ENCODE results near the gene GAB1.

GAB1 gene

GRCh38 chr4:143417679-143418403, 81.2 kb downstream of the GAB1 start:
- no peak for DNase-seq

DNA sequence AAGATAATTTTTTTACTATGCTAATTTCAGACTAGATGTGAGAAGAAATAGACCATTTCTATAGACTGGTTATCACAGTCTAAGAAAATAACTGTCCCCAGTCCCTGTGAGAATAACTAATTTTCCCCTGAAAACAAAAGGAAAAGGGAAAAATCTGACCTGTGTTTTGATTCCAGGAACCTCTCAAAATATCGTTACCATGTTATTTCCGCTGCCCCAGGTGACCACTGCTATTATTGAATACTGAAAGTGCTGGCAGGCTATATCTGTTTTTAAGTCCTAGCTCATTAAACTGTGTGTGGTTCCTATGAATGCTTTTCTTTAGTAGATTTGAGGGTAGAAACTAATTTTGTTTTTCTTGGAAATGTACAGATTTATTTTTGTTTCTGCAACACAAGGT, 83.6 kb downstream of the GAB1 start:
- no peak for DNase-seq

GRCh38 chr4:143421609-143422008, 84.9 kb downstream of the GAB1 start:
- no peak for DNase-seq

DNA sequence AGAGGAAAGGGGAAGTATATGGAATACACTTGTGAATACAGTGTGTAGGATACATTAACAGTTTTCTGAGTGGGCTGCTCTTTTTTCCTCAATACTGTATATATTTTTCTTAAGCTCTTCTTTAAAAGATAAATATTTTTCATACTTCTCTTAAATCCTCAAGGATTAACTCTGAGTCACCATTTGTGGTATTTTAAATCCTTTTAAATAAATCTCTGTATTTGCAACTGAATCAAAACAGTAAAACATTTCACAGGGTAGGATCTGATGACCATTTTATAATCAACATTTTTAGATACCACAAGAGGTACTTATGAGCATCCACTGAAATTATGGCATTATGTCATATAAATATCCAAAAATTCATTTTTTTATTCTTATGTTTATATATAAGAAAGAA, 87.6 kb downstream of the GAB1 start:
- DNase-seq = no peak

GRCh38 chr4:143431526-143432257, 95.0 kb downstream of the GAB1 start:
- DNase-seq = no peak

- DNase-seq = no peak
Observed at GRCh38 chr4:143432258-143432591, 95.5 kb downstream of the GAB1 start.

GRCh38 chr4:143433231-143433630, 96.6 kb downstream of the GAB1 start:
- no peak for DNase-seq

DNA sequence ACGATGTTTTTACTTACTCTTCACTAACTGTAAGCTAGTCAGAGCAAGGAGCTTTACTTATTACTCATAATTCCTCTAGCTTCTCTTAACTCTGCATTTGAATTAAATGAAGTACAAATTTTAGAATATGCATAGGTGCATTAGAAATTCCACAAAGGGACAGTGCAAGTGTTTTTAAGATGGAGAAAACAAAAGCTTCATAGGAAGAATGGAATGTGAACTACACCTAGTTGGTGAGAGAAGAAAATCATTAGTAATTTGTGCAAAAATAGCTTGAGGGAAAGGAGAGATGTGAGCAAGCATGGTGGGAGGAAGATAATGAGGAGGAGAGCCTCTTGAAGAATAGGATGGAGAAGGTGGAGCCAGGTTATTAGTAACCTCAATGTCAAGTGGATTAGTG, 99.3 kb downstream of the GAB1 start:
- no peak for DNase-seq

- DNase-seq = no peak
Observed at GRCh38 chr4:143437476-143437875, 100.8 kb downstream of the GAB1 start.

- no peak for DNase-seq
Observed at GRCh38 chr4:143437937-143438336, 101.3 kb downstream of the GAB1 start.

GRCh38 chr4:143438710-143439109, 102.0 kb downstream of the GAB1 start:
- no peak for DNase-seq

DNA sequence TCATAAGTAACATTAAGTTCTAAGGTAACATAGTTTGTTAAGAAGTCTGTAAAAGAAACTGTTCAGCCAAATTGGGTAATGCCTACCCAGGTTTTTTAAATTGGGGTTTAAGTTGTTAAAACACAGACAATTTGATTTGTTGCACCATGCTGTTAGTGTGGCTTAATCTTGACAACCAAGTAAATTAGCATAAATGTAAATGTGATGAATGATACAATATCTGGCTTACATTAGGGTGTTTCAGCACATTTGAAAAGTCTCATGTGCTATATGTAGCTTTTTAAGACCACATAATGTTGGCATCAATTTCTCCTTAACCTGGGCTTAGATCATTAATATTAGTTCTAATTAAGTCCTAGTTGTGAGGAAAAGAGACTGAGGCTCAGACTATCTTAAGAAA, 104.4 kb downstream of the GAB1 start:
- DNase-seq = no peak

DNA sequence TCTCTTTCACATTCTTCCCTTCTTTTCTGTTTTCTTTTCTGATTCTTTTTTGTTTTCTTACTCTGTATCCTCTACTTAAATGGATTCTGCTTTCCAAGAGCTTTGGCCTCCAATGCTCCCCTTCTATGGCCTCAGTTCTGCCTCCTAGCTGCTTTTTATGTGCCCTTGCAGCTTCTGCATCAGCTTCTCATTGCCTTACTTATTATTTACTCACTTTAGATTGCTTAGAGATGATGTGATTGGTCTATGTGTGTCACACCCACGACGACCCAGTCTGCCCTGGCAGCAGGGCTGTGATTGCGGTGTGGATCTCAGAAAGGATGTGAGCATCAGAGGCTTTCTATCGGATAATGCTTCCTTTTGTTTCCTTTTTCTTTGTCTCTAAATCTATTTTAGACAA, 105.0 kb downstream of the GAB1 start:
- no peak for DNase-seq

GRCh38 chr4:143443728-143444127, 107.1 kb downstream of the GAB1 start:
- DNase-seq = no peak

DNA sequence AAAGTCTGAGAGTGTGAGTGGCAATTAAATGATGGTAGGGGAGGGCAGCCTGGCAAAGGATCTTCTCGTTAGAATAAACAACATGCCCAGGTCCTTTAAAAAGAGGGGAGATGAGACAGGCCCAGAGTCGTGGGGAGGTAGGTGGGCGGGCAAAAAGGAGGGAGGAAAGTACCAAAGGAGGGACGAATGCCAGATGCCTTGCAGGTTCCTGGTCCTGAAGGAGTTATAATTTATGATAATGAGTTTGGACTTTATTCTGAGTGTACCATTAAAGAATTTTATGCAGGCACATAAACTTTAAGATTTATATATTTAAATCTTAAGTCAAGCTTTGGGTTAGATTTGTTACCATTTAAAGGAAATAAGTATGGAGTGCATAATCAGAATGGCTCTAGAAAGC, 114.5 kb downstream of the GAB1 start:
- DNase-seq = no peak

GRCh38 chr4:143455211-143455610, 118.5 kb downstream of the GAB1 start:
- DNase-seq = no peak

DNA sequence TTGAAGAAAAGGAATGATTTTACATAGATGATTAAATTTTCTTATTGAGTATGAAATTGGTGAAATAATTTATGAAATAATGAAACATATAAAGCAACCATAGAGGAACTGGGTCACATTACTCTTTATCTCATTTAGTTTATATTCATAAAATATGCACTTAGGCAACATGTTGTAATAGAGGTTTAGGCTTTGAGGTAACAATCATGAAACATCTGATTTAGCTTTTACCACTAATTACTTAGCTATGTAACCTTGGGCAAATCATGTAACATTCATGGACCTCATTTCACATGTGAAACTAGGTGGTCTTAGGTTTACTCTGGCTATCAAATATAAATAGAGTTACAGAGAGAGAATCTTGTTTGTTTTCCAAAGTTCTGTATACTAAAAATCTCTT, 122.3 kb downstream of the GAB1 start:
- no peak for DNase-seq

GRCh38 chr4:143473334-143474126, 136.9 kb downstream of the GAB1 start:
- DNase-seq = no peak

GRCh38 chr4:143477487-143477886, 140.8 kb downstream of the GAB1 start:
- DNase-seq = no peak

DNA sequence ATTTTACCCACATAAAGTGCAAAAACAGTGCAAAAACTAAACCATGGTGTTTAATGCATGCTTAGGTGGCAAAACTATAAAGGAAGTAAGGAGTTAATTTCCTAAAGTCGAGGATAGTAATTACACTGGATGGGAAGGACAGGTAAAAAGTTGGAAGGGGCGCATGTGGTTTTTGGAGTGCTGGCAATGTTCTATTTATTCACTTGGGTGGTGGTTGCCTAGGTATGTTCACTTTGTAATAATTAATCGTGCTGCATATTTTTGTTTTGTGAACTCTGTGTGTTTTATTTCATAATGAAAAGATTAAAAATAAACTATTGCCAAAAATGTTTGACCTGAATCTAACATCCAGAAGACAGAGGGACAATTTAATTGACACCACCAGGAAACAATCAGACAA, 144.7 kb downstream of the GAB1 start:
- DNase-seq = no peak

DNA sequence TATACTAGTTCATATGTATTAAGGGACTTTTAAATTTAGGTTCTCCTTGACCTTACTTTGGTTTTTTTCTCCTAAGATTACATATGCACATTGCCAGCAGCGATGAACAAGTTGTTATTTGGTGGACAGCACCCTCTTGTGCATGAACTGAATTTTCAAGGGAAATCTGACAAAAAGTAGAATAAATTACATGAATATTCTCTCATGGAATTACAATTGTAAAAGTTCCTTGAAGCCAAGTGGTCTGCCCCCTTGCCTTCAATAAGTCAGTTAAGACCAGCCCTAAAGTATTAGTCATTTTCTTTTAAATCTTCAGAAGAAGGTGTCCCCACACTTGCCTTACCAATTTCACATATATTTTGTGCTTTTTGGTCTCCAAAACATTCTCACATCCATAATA, 146.2 kb downstream of the GAB1 start:
- DNase-seq = peak; percentile 8

DNA sequence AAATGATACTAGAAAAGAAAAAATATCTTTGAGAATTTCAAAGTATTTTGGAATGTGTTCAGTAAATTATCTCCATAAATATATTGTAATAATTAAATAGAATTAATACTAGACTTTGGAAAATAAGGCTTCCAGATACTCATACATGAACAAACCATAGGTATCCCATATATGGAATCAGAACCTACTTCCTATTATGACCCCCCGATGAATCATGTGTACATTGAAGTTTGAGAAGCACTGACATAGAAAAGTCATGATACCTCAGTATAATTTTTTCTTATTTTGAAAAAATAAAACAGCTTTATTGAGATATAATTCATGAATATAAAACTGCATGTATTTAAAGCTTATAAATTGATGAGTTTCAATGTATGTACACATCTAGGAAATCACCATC, 149.6 kb downstream of the GAB1 start:
- DNase-seq = no peak

GRCh38 chr4:143488687-143489086, 152.0 kb downstream of the GAB1 start:
- no peak for DNase-seq

DNA sequence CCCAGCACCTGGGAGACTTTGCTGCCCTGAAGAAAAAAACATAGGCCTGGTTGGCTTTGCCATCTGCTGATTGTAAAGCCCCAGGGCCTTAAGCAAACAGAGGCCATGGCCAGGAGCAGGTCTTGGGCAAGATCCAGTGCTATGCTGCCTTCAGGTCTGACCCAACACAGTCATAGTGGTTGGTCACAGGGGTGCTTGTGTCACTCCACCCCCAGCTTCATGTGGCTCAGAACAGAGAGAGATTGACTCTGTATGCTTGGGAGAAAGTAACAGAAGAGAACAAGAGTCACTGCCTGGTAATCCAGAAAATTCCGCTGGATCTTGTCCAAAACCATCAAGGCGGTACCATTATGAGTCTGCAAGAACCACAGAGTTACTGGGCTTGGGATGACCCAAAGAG, 152.4 kb downstream of the GAB1 start:
- DNase-seq = no peak
